Measurements from ENCODE around the gene MAP4K3. TPM values are rescaled to one million over a fixed set of nuclear protein-coding genes. Genes with fewer than 3 reads are reported as not detected.

The MAP4K3 gene
- polyA plus RNA-seq, 2 of the 4 experiments (the other 2 are of a cell fraction) = 15.8 to 44.6 TPM

GRCh38 chr2:39368376-39368775 is 68.7 kb downstream of the MAP4K3 start:
- Histone ChIP-seq H3K4me1 (no peaks in the 10 kb centered on the region), H3K9me3 (peaks cover 13% of the 10 kb centered on the region), H3K4me3 (no peak overlapping the region), H3K27ac (no peak overlapping the region), H3K4me2 (no peak overlapping the region)
- TF ChIP-seq ELK1 (IDR thresholded peaks at IDR 0.05; ENCODE audit: low read depth, low read length) (no peak), ZNF302 (CRISPR knock-in tag; IDR thresholded peaks at IDR 0.05) (no peak), NFE2L2 (conservative IDR thresholded peaks at IDR 0.05; ENCODE audit: low read length) (no peak), FOXS1 (CRISPR knock-in tag; IDR thresholded peaks at IDR 0.05) (no peak), SMC3 (IDR thresholded peaks at IDR 0.05) (no peak), KDM1A (IDR thresholded peaks at IDR 0.05; ENCODE audit: low read depth) (no peak), HES2 (IDR thresholded peaks at IDR 0.05) (no peak), EP300 (IDR thresholded peaks at IDR 0.05) (no peak), HOXA7 (CRISPR knock-in tag; IDR thresholded peaks at IDR 0.05) (no peak), SREBF2 (IDR thresholded peaks at IDR 0.05) (no peak), PHF8 (IDR thresholded peaks at IDR 0.05; ENCODE audit: borderline replicate concordance, low read depth) (no peak), ZFP36 (IDR thresholded peaks at IDR 0.05; ENCODE audit: borderline replicate concordance, partially characterized antibody) (no peak), MAZ (IDR thresholded peaks at IDR 0.05; ENCODE audit: borderline replicate concordance, low read depth, low read length) (no peak), MYC (IDR thresholded peaks at IDR 0.05; ENCODE audit: borderline replicate concordance, low read length) (no peak), NR3C1 (IDR thresholded peaks at IDR 0.05) (no peak), EHMT2 (IDR thresholded peaks at IDR 0.05; ENCODE audit: low read depth) (no peak), POLR2A (IDR thresholded peaks at IDR 0.05; ENCODE audit: low read length) (no peak), ZC3H11A (IDR thresholded peaks at IDR 0.05) (no peak), REST (IDR thresholded peaks at IDR 0.05) (no peak), MAX (IDR thresholded peaks at IDR 0.05) (no peak)
- FAIRE-seq = no peak
- POLR2A ChIA-PET = no interaction called here
- CTCF ChIA-PET = interaction anchor here (0.6 to 1.1 kb wide), 2 partner anchors 11 to 300 kb away, joined by 3 to 5 read pairs; no protein-coding TSS in a partner anchor
- WGBS (ENCODE audit: missing lambda C conversion rate) = 78% methylated on average over 3 of the region's 3 CpGs
- no peak for DNase-seq (ENCODE audit: low read depth in 1 of 2, low spot score in 1 of 2)
- peak in 1 of 2 experiments; percentile 22; a peak in 1 of 6 replicates for ATAC-seq

- Histone ChIP-seq H3K4me2 (no peak overlapping the region), H3K4me3 (no peak overlapping the region), H3K9me3 (peaks cover 53% of the 10 kb centered on the region), H3K4me1 (no peaks in the 10 kb centered on the region), H3K27ac (no peak overlapping the region)
- no peak for FAIRE-seq
- ChIA-PET POLR2A (no interaction called here), CTCF (interaction anchor here (0.6 to 1.2 kb wide), 2 partner anchors 17 to 164 kb away, joined by 3 to 4 read pairs; no protein-coding TSS in a partner anchor)
- no peak for ATAC-seq
- DNase-seq (ENCODE audit: low read depth in 1 of 2, low spot score in 1 of 2) = no peak
- WGBS (ENCODE audit: missing lambda C conversion rate) = 86% methylated on average over 4 of the region's 4 CpGs
- TF ChIP-seq RNF2 (IDR thresholded peaks at IDR 0.05; ENCODE audit: borderline replicate concordance, low read depth) (no peak), HDAC2 (IDR thresholded peaks at IDR 0.05) (peak; percentile 79), KDM1A (IDR thresholded peaks at IDR 0.05; ENCODE audit: low read depth) (peak; percentile 67; the same call in 1 of the 2 replicates), HEYL (CRISPR knock-in tag; IDR thresholded peaks at IDR 0.05) (no peak), CHD4 (IDR thresholded peaks at IDR 0.05; ENCODE audit: borderline replicate concordance) (0 out of 2 replicates have a peak, but pooled peaks have one; percentile 48)
Measured at GRCh38 chr2:39362595-39362994, 74.5 kb downstream of the MAP4K3 start.
